Mucosa of descending colon (tissue), 3 donors: ENCODE results near the gene SHF. TPM values are rescaled to one million over a fixed set of nuclear protein-coding genes. Genes with fewer than 3 reads are reported as not detected.

Source experiments
- ATAC-seq: fragments of 200-7000 bp; cut with Tn5 transposase; one replicate; pipeline ENCODE4 v1.9.1; 2020; ENCODE audit warnings: mild to moderate bottlenecking, moderate library complexity
- DNase-seq, 3 donors: peaks; one replicate each; pipeline ENCODE4 v3.0.0-alpha.2; 2020
- H3K36me3 ChIP-seq: fragments of 200-600 bp; one replicate; pipeline ENCODE4 v1.8.0; 2021; ENCODE audit warnings: low read depth, mild to moderate bottlenecking
- H3K4me1 ChIP-seq: fragments of 200-600 bp; one replicate; pipeline ENCODE4 v1.8.0; 2021; ENCODE audit warnings: low read depth, mild to moderate bottlenecking
- H3K4me3 ChIP-seq: fragments of 200-600 bp; one replicate; pipeline ENCODE4 v1.8.0; 2021; ENCODE audit warnings: mild to moderate bottlenecking
- H3K9me3 ChIP-seq: fragments of 200-600 bp; one replicate; pipeline ENCODE4 v1.8.0; 2021; ENCODE audit warnings: mild to moderate bottlenecking
- intact Hi-C, 2 donors: fragments of 100-400 bp; cut with DNase I in 1 of 2; cut with micrococcal nuclease in 1 of 2; formaldehyde crosslinking; loops; one replicate each; pipeline versions ENCODE4 v1.11.0 to v1.11.1; 2022; cut with DNase I, micrococcal nuclease
- total RNA-seq, 3 donors: library from RNA; stranded (reverse); fragmentation: NEBNext Ultra II Directional in 2 of 3; extraction: Animal tissue kit (Norgen Biotek cat#: 25700) in 2 of 3; gene quantifications; one replicate each; pipeline versions ENCODE4 v1.2.1 to v1.2.4, GENCODE V29; 2021 to 2023
- TF ChIP-seq, protein P1 (sequence below): fragments of 200-600 bp; IDR thresholded peaks from one replicate; pipeline ENCODE4 v1.8.0; 2022; ENCODE audit warnings: antibody characterized with exemption, mild to moderate bottlenecking
- donor health status: DM: no; HTN: no; CAD: no; lungs with moderate emphysema.
- donor health status: DM: no; HTN: no; CAD: no.
- donor health status: DM: no; HTN: yes; CAD: no.

Gene SHF
- total RNA-seq, 3 donors from 2014 or later, result 5.4 to 19.2 (median 14.9) TPM

DNA sequence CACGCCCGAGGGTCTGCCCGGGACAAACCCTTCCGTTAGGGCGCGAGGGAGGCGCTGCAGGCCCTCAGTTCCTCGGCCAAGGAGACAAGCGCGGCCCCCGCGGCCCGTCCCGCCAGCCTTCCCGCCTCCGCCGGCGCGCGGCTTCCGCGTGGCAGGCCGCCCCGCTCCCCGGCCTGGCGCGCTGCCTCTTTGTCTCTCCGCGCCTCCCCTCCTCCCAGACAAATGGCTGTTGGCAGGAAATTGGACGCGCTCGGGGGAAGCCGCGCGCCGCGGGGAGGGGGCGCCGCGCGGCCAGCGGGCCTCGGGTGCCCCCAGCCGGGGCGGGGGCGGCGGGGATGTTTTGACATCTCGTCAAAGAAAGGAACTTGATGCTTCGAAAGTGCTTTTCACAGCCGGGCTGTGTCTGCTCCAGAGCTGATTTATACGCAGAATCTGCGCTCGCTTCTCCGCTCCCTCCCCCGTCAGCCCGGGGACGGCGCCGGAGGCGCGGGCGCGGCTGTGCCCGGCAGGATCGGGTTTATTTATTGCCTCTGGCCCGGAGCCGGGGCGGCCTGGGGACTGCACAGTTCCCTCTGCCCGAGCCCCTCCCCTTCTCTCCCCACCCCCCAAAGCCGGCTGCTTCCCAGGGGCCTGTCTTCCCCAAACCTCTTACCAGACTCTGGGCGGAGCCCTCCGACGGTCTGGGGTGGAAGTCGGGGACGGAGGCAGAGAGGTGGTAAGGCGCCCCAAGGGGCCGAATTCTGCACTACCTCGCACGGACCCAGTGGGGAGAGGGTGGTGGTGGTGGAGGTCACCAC is 20.7 kb downstream of the SHF start:
- Histone ChIP-seq H3K36me3 (no peaks in the 10 kb centered on the region), H3K4me1 (peaks cover 6% of the 10 kb centered on the region), H3K9me3 (no peaks in the 10 kb centered on the region), H3K4me3 (peak overlapping the region; percentile 59)
- DNase-seq (peak; percentile 88 to 93 (median 92)), ATAC-seq (peak; percentile 90)
- intact Hi-C loops, result loop anchor here in 1 of 2 donors (10.0 kb wide), 1 partner anchor 218 kb away; no protein-coding TSS in a partner anchor
- TF ChIP-seq, protein P1, sequence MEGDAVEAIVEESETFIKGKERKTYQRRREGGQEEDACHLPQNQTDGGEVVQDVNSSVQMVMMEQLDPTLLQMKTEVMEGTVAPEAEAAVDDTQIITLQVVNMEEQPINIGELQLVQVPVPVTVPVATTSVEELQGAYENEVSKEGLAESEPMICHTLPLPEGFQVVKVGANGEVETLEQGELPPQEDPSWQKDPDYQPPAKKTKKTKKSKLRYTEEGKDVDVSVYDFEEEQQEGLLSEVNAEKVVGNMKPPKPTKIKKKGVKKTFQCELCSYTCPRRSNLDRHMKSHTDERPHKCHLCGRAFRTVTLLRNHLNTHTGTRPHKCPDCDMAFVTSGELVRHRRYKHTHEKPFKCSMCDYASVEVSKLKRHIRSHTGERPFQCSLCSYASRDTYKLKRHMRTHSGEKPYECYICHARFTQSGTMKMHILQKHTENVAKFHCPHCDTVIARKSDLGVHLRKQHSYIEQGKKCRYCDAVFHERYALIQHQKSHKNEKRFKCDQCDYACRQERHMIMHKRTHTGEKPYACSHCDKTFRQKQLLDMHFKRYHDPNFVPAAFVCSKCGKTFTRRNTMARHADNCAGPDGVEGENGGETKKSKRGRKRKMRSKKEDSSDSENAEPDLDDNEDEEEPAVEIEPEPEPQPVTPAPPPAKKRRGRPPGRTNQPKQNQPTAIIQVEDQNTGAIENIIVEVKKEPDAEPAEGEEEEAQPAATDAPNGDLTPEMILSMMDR, result peak; percentile 61

DNA sequence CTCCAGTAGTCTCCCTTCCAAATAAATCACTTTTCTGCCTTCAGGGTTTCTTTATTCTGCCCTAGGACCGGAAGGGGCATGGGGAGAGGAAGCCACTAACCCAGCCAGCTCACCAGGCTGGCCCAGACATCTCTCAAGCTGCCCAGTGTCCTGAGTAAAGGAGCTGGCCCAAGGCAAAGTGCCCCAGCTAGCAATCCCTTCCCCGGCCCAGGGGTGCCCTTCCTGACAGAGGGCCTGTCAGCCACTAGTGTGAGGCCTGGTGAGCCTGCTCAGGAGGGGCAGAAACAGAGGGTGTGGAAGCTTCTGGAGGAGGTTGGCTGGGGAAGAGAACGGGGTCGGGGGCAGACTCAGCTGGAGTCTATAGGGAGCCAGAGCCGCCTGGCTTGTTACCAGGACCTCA is 22.2 kb downstream of the SHF start:
- TF ChIP-seq, protein P1, result no peak
- DNase-seq, result no peak
- Histone ChIP-seq H3K4me1 (peaks cover 6% of the 10 kb centered on the region), H3K36me3 (no peaks in the 10 kb centered on the region), H3K4me3 (no peak overlapping the region), H3K9me3 (no peaks in the 10 kb centered on the region)
- intact Hi-C loops, result loop anchor here in 1 of 2 donors (10.0 kb wide), 1 partner anchor 219 kb away; no protein-coding TSS in a partner anchor
- ATAC-seq, result no peak

DNA sequence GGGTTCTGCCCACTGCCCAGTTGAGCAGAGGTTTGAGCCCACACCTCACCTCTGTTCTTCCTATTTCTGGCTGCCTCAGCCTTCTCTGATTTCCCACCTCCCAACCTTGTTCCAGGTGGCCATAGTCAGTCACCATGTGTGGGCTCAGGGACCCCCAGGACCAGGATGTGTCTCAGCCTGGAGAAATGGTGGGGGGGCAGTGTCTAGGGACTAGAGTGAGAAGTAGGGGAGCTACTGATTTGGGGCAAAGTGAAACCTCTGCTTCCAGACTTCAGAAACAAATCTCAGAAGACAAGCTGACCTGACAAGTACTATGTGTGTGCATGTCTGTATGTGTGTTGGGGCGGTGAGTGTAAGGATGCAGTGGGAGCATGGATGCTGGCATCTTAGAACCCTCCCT is 22.9 kb downstream of the SHF start:
- Histone ChIP-seq H3K4me1 (peaks cover 6% of the 10 kb centered on the region), H3K36me3 (no peaks in the 10 kb centered on the region), H3K9me3 (no peaks in the 10 kb centered on the region), H3K4me3 (no peak overlapping the region)
- TF ChIP-seq, protein P1, result no peak
- ATAC-seq (no peak), DNase-seq (no peak)
- intact Hi-C loops, result loop anchor here in 1 of 2 donors (10.0 kb wide), 1 partner anchor 220 kb away; no protein-coding TSS in a partner anchor

DNA sequence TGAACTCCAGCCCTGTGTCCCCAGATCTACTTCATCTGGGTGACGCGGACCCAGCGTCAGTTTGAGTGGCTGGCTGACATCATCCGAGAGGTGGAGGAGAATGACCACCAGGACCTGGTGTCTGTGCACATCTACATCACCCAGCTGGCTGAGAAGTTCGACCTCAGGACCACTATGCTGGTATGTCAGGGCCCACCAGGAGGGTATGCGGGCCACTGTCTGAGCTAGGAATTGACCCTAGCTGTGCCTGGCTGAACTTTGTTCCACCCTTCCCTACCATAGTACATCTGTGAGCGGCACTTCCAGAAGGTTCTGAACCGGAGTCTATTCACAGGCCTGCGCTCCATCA is 24.3 kb downstream of the SHF start:
- TF ChIP-seq, protein P1, result no peak
- H3K9me3 ChIP-seq, result no peaks in the 10 kb centered on the region
- intact Hi-C loops, result loop anchor here in 1 of 2 donors (10.0 kb wide), 1 partner anchor 221 kb away; no protein-coding TSS in a partner anchor
- H3K36me3 ChIP-seq, result no peaks in the 10 kb centered on the region
- no peak overlapping the region for H3K4me3 ChIP-seq
- no peak for DNase-seq
- H3K4me1 ChIP-seq, result peaks cover 6% of the 10 kb centered on the region
- ATAC-seq, result no peak

DNA sequence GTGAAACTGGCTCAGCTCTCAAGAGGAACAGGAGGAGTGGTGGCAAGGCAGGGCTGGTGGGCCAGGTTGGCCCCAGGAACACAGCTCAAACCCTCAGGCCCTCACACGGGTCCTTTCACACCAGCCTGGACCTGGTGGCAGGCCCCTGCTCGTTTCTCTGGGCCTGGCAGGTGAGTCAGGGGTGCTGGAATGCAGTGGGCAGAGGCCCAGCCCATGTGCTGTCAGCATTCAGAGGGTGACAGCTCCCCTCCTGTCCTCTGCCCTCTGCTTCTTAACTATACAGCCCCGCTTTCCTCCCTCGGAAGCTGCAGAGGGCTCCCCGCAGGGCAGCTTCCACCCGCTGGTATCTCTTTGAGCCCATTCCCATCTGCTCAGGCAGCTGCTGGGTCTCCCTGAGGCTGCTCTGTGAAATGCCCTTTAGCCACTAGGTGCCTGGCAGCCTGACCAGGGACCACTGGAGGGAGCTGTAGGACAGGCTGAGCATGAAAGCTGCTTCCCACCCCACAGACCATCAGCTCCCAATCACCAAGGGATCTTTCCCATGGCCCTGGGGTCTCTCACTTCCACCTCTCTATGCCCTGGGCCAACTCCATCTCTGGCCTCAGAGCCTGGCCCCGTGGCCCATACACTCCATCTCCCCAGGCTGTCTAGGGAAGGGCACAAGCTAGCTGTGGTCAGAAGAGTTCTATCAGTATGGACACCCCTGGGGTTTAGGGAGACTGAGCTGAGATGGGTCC is 24.8 kb downstream of the SHF start:
- Histone ChIP-seq H3K4me3 (no peak overlapping the region), H3K9me3 (no peaks in the 10 kb centered on the region), H3K4me1 (peaks cover 6% of the 10 kb centered on the region), H3K36me3 (no peaks in the 10 kb centered on the region)
- peak; percentile 63 for ATAC-seq
- intact Hi-C loops, result loop anchor here in 1 of 2 donors (10.0 kb wide), 1 partner anchor 222 kb away; no protein-coding TSS in a partner anchor
- DNase-seq, result peak in 2 of 3 donors; percentile 83 to 89
- TF ChIP-seq, protein P1, result peak; percentile 77
